ENCODE results near the gene ATP13A5.
A peak's percentile ranks its signal among the peaks of the same experiment; 100 is the strongest.

The ATP13A5 gene

DNA sequence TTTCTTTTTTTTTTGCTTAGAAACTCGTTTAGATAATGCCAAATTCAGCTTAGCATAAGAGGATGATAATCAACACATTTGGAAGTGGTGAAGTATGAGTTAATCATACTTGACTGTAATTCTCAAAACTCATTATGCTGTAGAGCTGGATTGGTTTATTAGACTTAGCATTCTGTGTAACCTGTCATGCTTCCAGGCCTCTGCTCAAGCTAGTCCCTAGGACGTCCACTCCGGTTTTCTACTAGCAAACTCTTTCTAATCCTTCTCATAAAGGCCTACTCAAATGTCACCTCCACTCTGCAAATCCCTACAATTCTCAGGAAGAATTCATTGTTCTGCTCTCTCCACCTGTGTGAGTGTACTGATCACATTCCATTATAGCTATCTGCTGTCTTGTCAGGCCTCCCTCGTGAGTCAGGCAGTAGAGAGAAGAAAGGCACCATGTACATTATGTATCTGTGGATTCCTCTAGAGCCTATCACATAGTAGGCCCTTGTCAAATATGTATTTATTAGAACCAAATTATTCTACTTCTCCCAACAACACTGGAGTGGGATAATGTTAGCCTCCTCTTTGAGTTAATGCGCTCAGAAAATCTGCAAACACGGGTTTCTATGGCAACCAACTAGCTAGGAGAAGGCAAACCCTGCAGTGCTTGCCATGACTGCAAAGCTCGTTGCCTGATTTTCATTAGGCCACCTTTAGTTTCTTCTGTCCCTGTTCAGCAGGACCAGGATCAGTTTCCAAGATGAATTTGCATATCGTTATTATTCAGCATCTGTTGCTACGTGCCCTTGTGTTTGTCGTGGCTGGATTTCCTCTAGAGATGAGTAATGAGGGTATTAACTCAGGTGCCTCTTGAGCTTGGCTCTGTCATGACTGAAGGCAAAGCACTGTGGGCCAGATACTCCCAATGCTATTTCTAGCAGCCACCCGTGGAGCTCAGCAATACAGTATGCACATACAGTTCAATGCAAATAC, 30.7 kb downstream of the ATP13A5 start:
- DNase-seq: peak; percentile 33

DNA sequence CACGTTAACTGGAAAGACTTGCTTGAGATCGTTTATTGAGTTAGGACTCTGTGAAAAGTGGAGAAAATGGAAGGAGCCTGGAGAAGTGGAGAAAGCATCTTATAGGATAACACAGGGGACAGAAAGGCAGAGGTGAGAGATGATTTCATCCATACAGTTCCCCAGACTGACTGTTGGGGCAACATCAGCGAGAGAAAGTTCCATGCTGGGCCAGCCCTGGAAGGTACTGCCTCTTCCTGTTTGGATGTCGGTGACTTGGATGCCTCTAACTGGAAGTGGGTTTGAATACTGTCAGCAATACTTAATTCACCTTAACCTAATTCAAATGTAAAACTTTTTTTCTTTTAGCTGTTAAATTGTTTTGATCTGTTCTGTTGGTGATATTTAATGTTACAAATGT, 32.3 kb downstream of the ATP13A5 start:
- no peak for DNase-seq

DNA sequence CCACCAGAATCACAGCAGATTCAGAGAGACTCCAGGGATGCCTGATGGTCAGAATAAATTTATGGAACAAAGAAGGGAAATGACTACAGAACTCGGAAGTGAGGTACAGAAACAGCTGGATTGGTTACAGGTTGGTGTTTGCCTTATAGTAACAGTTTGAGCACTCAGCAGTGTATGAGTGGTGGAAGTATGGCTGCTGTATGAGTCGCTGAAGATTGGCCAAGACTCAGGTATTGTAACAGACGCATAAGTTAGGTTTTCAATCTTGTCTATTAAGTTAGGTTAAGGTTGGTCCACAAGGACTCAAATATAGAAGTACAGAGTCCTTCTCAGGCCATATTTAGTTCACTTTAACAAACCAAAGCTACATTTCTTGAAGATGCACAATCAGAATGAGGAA, 33.1 kb downstream of the ATP13A5 start:
- no peak for DNase-seq

DNA sequence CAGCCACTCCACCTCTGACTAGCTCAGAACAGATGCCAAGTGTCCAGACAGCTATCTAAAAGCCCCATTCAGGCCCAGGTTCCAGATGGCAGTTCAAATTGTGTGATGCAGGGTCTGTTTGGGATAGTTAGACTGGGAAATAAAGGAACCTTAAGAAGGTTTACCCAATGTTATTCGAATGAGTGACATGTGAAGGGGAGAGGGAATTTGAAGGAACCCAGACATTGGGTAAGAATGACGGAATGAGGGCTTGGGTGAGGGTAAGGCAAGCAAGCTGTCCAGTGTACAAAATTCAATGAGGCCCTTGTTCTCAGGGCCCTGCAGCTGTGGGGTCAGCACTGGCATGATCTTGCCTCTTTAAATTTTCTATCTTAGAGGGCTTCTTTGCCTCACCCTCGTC, 34.1 kb downstream of the ATP13A5 start:
- DNase-seq: no peak

DNA sequence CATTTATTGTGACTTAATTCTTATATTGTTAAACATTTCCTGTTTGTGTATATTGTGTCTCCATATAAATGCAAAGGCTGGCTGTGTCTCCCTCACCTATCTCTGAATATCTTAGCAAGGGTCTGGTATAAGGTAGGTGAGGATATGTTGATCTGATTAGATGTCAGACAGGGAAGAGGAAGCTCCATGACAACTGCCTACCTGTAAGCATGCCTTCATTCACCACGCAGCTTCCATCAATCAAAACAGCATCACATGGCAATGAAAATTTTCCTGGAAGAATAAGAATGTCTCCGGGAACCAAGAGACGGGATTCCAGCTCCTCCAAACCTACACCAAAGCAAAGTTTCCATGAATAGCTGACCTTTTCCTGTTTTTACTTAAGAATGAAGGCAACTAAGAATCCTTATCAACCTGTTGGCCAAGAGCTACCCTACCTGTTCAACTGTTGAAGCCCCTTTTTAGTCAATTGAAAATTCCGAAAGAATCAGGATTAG, 34.8 kb downstream of the ATP13A5 start:
- no peak for DNase-seq

GRCh38 chr3:193342551-193342950, 36.0 kb downstream of the ATP13A5 start:
- no peak for DNase-seq

- no peak for DNase-seq
Measured at GRCh38 chr3:193335031-193335430, 43.5 kb downstream of the ATP13A5 start.

- DNase-seq: no peak
Measured at GRCh38 chr3:193333229-193333628, 45.3 kb downstream of the ATP13A5 start.

- DNase-seq: no peak
Measured at GRCh38 chr3:193330555-193331204, 47.9 kb downstream of the ATP13A5 start.

- no peak for DNase-seq
Measured at GRCh38 chr3:193317682-193318300, 60.8 kb downstream of the ATP13A5 start.

DNA sequence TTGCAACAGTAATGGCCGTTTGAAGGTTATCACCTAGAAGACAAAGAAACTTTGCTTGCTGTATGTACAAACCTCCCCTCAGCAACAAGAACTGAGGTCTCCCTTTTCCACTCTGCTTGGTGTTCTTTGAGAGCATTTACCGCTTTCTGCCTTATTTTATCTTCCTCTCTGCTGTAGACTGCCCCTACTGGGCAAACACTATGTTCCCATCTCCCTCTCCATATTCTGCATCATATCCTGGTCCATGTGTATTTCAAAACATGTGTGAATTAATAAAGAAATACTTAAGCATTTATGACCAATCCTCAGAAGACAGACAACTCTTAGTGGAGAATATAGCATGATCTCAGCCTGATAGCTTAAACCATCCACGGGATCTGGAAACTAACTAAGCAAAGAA, 64.4 kb downstream of the ATP13A5 start:
- no peak for DNase-seq

GRCh38 chr3:193313061-193313958, 65.2 kb downstream of the ATP13A5 start:
- peak; percentile 16 for DNase-seq

DNA sequence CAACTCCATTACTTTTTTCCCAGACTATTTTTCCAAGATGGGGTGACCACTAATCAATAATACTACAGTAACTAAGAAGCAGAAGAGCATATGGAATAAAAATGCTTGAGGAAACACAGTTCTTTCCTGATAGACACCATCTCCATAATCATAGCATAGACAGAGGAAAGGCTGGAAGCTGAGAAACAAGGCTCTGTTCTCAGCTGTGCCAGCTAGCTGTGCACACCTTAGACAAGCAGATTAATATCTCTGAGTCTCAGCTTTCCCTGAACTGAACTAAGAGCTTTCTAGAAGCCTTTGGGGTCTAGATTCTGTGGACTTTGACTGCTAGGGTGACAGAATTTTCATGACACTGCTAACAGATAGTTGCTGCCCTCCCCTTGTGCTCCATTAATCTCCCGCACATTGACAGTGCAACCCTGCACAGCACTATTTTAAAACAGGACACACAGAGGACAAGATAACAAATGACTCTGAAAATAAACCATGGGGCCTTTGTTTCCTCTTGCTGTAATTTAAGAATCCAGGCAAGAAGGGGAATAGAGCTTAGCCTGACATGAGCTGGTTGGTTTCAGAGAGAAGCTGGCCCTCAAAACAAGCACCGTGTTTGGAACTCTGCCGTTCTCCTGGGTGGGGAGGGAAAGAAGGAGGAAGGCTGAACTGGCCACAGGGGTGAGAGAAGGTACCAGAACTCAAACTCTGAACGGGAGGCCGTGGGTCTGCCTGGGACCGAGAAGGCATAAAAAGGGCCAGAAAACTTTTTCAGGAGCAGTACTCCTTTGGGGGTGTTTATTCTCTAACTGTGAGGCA, 67.4 kb downstream of the ATP13A5 start:
- no peak for DNase-seq

DNA sequence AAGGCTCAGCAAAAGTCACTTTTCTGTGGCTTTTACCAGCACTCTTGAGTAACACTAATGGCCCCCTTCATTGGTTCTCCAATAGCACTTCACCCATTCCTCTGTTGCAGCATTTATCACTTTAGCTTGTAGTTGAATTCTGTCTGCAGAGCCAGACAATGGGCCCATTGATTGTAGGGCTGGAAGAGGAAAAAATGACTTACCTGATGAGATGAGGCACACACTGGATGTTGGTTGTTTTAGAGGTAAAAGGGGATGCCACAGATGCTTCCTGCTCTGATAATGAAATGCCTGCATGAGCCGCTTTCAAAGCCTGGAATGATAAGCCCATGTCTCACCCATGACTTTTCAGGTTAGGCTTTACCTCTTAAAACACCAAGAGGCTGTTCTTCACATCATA, 73.2 kb downstream of the ATP13A5 start:
- DNase-seq: no peak

DNA sequence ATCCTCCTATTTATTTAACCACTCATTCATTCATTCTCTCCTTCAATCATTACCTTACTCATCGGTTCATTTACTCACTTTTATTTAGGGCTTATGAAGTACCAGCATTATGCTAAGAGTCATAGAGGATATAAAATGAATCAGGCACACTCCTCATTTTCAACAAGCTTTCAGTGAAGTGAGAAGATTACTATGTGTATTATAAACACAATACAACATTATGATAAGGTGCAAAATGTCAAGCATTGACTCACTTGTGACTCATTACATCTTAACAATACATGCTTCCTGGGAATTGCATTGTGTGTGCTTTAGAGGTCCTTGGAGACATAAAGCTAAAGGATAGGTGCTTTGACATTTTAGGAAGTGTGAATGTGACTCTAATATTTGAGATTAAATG, 77.1 kb downstream of the ATP13A5 start:
- DNase-seq: no peak

DNA sequence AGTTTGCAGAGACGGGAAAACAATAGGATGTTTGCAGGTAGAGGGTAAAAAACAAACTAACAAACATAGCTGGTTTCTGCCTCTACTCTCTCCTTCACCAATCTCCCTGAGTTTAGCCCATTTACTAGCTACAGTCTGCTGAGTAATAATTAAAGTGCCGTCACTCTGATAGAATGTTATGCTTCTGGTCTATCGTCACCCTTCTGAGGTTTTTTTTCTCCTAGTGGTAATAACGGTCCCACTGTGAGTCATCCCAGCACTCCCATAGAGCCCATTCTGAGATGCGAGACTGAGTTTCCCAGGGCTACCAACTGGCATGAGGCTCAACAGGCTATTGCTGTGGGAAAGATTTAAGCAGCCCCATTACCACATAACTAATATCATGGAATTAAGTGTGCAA, 81.1 kb downstream of the ATP13A5 start:
- DNase-seq: no peak

GRCh38 chr3:193295985-193296384, 82.6 kb downstream of the ATP13A5 start:
- DNase-seq: no peak

- no peak for DNase-seq
Measured at GRCh38 chr3:193292386-193292785, 86.2 kb downstream of the ATP13A5 start.

DNA sequence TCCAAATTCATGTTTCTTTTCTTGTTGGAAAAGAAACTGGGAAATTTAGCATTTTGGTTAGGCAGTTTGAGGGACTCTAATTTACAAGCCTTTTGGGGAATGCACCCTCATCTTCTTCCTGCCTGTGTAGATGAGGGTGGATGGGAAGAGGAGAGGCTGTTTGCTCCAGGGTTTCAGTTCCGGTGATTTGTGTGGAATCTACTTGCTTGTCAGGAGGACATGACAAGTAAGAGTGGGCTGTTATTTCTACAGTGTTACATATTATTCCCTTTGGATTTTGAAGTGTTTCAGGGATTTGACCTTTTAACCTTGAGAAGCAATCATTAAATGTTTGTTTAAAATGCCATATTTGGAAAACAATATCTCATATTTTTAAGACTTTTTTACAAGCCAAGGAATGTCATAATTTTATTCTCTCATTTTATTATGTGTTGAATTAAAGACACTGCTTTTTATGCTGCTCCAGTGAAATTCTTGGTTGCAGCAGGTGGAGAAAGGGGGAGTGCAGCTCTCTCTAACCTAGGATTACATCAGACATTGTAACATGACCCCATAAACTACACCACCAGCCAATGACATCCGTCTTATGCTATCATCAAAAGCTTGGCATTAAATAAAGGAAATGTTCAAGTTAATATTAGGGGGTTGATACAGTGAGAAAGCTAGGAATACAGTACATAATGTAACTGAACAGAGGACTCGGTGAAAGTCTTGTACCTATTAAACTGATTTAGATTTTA, 107.3 kb downstream of the ATP13A5 start:
- DNase-seq: no peak

- DNase-seq: no peak
Measured at GRCh38 chr3:193270451-193270850, 108.1 kb downstream of the ATP13A5 start.

Measured in NCI-H69 (cell line).